PC-9 (cell line): ENCODE results near the gene PHACTR1. TPM values are rescaled to one million over a fixed set of nuclear protein-coding genes. Genes with fewer than 3 reads are reported as not detected.

Experiments
- BruUV-seq: library from RNA; stranded (reverse); fragments of 400-500 nt; replicated peaks from 2 replicates; lab custom pipeline; 2021; lab: Mats Ljungman, UMichigan
- CTCF ChIA-PET: fragments of 300-600 bp; sonication (Branson Sonifier 250); formaldehyde crosslinking; loops from one replicate; lab custom pipeline; 2022; ENCODE audit warnings: antibody characterized with exemption; lab: Charles Lee
- POLR2A ChIA-PET: fragments of 300-600 bp; sonication (Branson Sonifier 250); formaldehyde crosslinking; loops from one replicate; lab custom pipeline; 2022; ENCODE audit warnings: antibody characterized with exemption; ENCODE audit not compliant: unreplicated experiment; lab: Charles Lee
- DNase-seq, 2 experiments: peaks; one replicate each; pipeline versions ENCODE4 v3.0.0 to v3.0.0-alpha.2; 2015 to 2022; ENCODE audit warnings: mixed read lengths in 1 of 2
- H2AFZ ChIP-seq: fragments of 200-600 bp; sonication (generic); 2 replicates; pipeline ENCODE4 v1.8.1; 2017; ENCODE audit warnings: antibody characterized with exemption
- H3F3A ChIP-seq: fragments of 200-600 bp; sonication (generic); 2 replicates; pipeline ENCODE4 v1.8.1; 2017; ENCODE audit warnings: antibody characterized with exemption, mild to moderate bottlenecking, low read depth; ENCODE audit not compliant: insufficient read depth
- H3K27ac ChIP-seq: fragments of 200-600 bp; sonication (generic); 2 replicates; pipeline ENCODE4 v1.6.1; 2016; ENCODE audit warnings: mixed run types
- H3K27me3 ChIP-seq: fragments of 200-600 bp; sonication (generic); 2 replicates; pipeline ENCODE4 v1.6.1; 2016; ENCODE audit warnings: low read depth, mixed run types; ENCODE audit not compliant: insufficient read depth
- H3K36me3 ChIP-seq: fragments of 200-600 bp; sonication (generic); 2 replicates; pipeline ENCODE4 v1.6.1; 2016; ENCODE audit warnings: low read depth, mixed run types
- H3K4me1 ChIP-seq: fragments of 200-600 bp; sonication (generic); replicated peaks from 2 replicates; pipeline ENCODE4 v1.6.1; 2016; ENCODE audit warnings: mixed run types; ENCODE audit not compliant: insufficient read depth
- H3K4me2 ChIP-seq: fragments of 200-600 bp; sonication (generic); 2 replicates; pipeline ENCODE4 v1.6.1; 2017; ENCODE audit warnings: mixed run types
- H3K4me3 ChIP-seq: fragments of 200-600 bp; sonication (generic); 2 replicates; pipeline ENCODE4 v1.6.1; 2016; ENCODE audit warnings: mixed run types
- H3K79me2 ChIP-seq: fragments of 200-600 bp; sonication (generic); 2 replicates; pipeline ENCODE4 v1.6.1; 2017; ENCODE audit warnings: low read depth, mixed run types
- H3K9me2 ChIP-seq: fragments of 200-600 bp; sonication (generic); 2 replicates; pipeline ENCODE4 v1.8.1; 2017; ENCODE audit warnings: mild to moderate bottlenecking; ENCODE audit not compliant: insufficient read depth
- H3K9me3 ChIP-seq: fragments of 200-600 bp; sonication (generic); 2 replicates; pipeline ENCODE4 v1.8.1; 2016; ENCODE audit warnings: low read depth; ENCODE audit not compliant: insufficient read depth
- H4K20me1 ChIP-seq: fragments of 200-600 bp; sonication (generic); 2 replicates; pipeline ENCODE4 v1.8.1; 2017; ENCODE audit not compliant: insufficient read depth
- EZH2 ChIP-seq: fragments of 200-600 bp; sonication (generic); IDR thresholded peaks from 2 replicates; pipeline ENCODE4 v1.8.0; 2017; ENCODE audit warnings: antibody characterized with exemption, low read depth
- intact Hi-C: fragments of 100-400 bp; cut with micrococcal nuclease; formaldehyde crosslinking; loops from one replicate; pipeline ENCODE4 v1.10.0; 2022; ENCODE audit not compliant: unreplicated experiment
- total RNA-seq: library from RNA; stranded (reverse); gene quantifications from 2 replicates; pipeline ENCODE4 v1.2.3, GENCODE V29; 2021
- TF ChIP-seq, protein P1 (sequence below): fragments of 200-600 bp; sonication (generic); conservative IDR thresholded peaks from 2 replicates; pipeline ENCODE4 v1.6.1; 2017; ENCODE audit warnings: mixed run types, antibody characterized with exemption, mild to moderate bottlenecking, moderate library complexity

PHACTR1 gene
- total RNA-seq, 1 experiment from 2014 or later = not detected

DNA sequence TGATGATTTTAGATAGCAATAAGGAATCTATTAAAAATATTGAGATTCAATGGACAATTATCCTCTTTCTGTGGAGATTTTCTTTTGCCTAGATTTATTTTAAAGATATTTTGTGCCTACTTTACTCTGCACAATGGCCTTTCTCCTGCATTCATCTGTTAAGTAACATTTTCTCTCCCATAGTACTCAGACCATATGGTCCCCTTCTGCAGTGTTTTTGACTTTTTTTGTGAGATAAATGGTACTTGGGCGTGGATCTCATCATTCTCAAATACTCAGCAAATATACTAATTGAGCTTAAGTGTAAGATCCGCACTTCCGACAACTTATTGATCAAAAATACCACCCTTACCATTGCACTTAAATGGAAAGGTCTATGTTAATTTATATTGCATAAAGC lies 55.8 kb downstream of the PHACTR1 start:
- no peaks in the 10 kb centered on the region for H3F3A ChIP-seq
- H3K79me2 ChIP-seq = no peaks in the 10 kb centered on the region
- ChIA-PET POLR2A (no interaction called here), CTCF (no interaction called here)
- peaks cover 73% of the 10 kb centered on the region for H3K27me3 ChIP-seq
- no peaks in the 10 kb centered on the region; the same call in 1 of the 2 replicates for H3K9me3 ChIP-seq
- H4K20me1 ChIP-seq = no peaks in the 10 kb centered on the region
- H3K4me3 ChIP-seq = no peak overlapping the region
- no peak overlapping the region for H3K4me2 ChIP-seq
- DNase-seq = no peak
- no peaks in the 10 kb centered on the region for H3K9me2 ChIP-seq
- H3K27ac ChIP-seq = no peak overlapping the region
- H3K4me1 ChIP-seq = no peaks in the 10 kb centered on the region
- H2AFZ ChIP-seq = no peak overlapping the region
- no peaks in the 10 kb centered on the region for H3K36me3 ChIP-seq
- no TSS peak for BruUV-seq
- TF ChIP-seq, protein P1, sequence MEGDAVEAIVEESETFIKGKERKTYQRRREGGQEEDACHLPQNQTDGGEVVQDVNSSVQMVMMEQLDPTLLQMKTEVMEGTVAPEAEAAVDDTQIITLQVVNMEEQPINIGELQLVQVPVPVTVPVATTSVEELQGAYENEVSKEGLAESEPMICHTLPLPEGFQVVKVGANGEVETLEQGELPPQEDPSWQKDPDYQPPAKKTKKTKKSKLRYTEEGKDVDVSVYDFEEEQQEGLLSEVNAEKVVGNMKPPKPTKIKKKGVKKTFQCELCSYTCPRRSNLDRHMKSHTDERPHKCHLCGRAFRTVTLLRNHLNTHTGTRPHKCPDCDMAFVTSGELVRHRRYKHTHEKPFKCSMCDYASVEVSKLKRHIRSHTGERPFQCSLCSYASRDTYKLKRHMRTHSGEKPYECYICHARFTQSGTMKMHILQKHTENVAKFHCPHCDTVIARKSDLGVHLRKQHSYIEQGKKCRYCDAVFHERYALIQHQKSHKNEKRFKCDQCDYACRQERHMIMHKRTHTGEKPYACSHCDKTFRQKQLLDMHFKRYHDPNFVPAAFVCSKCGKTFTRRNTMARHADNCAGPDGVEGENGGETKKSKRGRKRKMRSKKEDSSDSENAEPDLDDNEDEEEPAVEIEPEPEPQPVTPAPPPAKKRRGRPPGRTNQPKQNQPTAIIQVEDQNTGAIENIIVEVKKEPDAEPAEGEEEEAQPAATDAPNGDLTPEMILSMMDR = no peak
- no peak for TF ChIP-seq EZH2
- intact Hi-C loops = no loop called here

DNA sequence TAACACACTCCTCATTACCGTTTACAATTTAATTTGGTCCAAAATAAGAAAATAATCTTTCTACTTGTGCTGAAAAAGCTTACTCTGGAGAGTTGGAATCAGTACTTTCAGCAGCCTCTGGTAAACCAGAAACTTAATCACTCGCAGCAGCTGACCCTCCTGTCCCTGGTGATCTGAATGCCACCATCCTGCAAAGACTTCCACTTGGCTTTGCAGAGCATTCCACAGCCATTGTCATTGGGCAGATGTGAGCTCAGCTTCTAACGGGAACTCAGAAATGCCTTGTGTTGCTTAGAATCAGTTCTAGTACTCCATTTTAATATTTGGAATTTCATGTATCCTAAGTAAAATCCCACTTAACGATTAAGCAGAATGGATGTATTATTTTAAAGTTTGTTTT lies 59.7 kb downstream of the PHACTR1 start:
- Histone ChIP-seq H3K9me3 (no peaks in the 10 kb centered on the region; the same call in 1 of the 2 replicates), H3K27me3 (peaks cover 63% of the 10 kb centered on the region), H3K4me1 (no peaks in the 10 kb centered on the region), H3F3A (no peaks in the 10 kb centered on the region), H3K79me2 (no peaks in the 10 kb centered on the region), H3K36me3 (no peaks in the 10 kb centered on the region), H2AFZ (no peak overlapping the region), H4K20me1 (no peaks in the 10 kb centered on the region), H3K4me3 (no peak overlapping the region), H3K4me2 (no peak overlapping the region), H3K27ac (no peak overlapping the region), H3K9me2 (no peaks in the 10 kb centered on the region)
- ChIA-PET CTCF (no interaction called here), POLR2A (no interaction called here)
- no TSS peak for BruUV-seq
- intact Hi-C loops = no loop called here
- no peak for DNase-seq
- TF ChIP-seq EZH2 = no peak

DNA sequence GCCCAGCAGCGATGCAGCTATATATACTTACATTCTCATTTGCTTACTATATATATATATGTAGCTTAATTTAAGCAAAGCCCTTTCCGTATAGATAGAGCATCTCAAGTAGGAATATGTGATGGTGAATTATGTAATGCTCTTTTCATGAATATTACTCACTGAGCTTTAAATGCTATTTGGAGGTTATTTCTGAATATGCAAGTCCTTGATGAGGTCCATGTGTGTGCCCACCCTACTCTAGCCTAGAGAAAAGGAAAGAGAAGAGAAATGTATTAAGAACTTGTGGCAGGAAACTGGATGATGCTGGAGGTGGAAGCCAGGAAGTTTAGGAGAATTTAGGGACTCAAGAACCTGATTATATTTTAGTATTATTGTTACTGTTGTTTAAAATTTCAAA lies 63.2 kb downstream of the PHACTR1 start:
- Histone ChIP-seq H4K20me1 (no peaks in the 10 kb centered on the region), H2AFZ (no peak overlapping the region), H3K36me3 (no peaks in the 10 kb centered on the region), H3K9me2 (no peaks in the 10 kb centered on the region), H3K4me3 (no peak overlapping the region), H3K4me2 (no peak overlapping the region), H3K79me2 (no peaks in the 10 kb centered on the region), H3K4me1 (no peaks in the 10 kb centered on the region), H3K9me3 (no peaks in the 10 kb centered on the region), H3K27me3 (peaks cover 46% of the 10 kb centered on the region), H3K27ac (no peak overlapping the region), H3F3A (no peaks in the 10 kb centered on the region)
- intact Hi-C loops = no loop called here
- ChIA-PET CTCF (no interaction called here), POLR2A (interaction anchor here (0.6 kb wide), 1 partner anchor 489 kb away, joined by 9 read pairs; the partner anchor contains the start of gene EDN1)
- TF ChIP-seq, protein P1 = no peak
- TF ChIP-seq EZH2 = no peak
- no peak for DNase-seq
- BruUV-seq = no TSS peak

DNA sequence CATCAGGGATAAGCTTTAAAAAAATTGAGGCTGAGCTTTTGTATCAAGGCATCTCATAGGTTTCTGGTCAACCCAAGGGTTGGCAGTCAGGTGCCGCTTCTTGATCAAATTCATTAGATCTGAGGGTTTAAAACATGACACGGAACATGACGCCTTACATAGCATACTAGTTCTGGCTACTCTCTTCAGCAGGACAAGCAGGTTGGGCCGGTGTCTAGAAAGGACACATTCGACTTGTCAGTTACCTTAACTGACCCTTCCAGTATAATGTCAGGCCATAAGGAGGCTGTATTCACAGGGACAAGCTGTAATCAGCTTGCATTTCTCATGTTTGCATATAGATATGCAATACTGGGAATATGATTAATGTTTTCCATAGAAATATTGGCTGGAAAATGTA lies 65.6 kb downstream of the PHACTR1 start:
- peaks cover 10% of the 10 kb centered on the region; the same call in 1 of the 2 replicates for H3K4me1 ChIP-seq
- BruUV-seq = no TSS peak
- no peaks in the 10 kb centered on the region for H3K9me2 ChIP-seq
- H3K9me3 ChIP-seq = no peaks in the 10 kb centered on the region
- no peak for DNase-seq
- peaks cover 33% of the 10 kb centered on the region for H3K27me3 ChIP-seq
- no peak overlapping the region for H2AFZ ChIP-seq
- ChIA-PET CTCF (no interaction called here), POLR2A (no interaction called here)
- TF ChIP-seq, protein P1 = no peak
- TF ChIP-seq EZH2 = no peak
- no peaks in the 10 kb centered on the region for H3F3A ChIP-seq
- intact Hi-C loops = no loop called here
- no peak overlapping the region for H3K27ac ChIP-seq
- no peaks in the 10 kb centered on the region for H4K20me1 ChIP-seq
- no peak overlapping the region for H3K4me3 ChIP-seq
- no peaks in the 10 kb centered on the region for H3K36me3 ChIP-seq
- no peak overlapping the region for H3K4me2 ChIP-seq
- H3K79me2 ChIP-seq = no peaks in the 10 kb centered on the region
